NCI-H526 (cell line): ENCODE data around the gene PATL2.
A peak's percentile ranks its signal among the peaks of the same experiment; 100 is the strongest.
"Not testable (repeated sequence)": the region's sequence is repeated elsewhere in the genome, so short reads cannot be mapped to it uniquely, and the experiment has no call there.

Experiments
- DNase-seq, 2 experiments: peaks; one replicate each; lab custom pipeline; 2025; lab: John Stamatoyannopoulos, UW

PATL2 gene

GRCh38 chr15:44711096-44711742, at the start of gene PATL2, which contains the start of gene B2M:
PATL2 (minus strand) TSS chr15:44711323; CDS start chr15:44676490, 34,833 bp downstream.
B2M (plus strand) TSS chr15:44711517; CDS start chr15:44711547, 30 bp downstream.
- peak; percentile 93 to 98 for DNase-seq

GRCh38 chr15:44753345-44753744, 42.2 kb upstream of the PATL2 start:
- DNase-seq, result no peak

GRCh38 chr15:44743454-44743853, 32.3 kb upstream of the PATL2 start:
- DNase-seq, result peak in 1 of 2 experiments; percentile 13

GRCh38 chr15:44739222-44739847, 28.2 kb upstream of the PATL2 start:
- DNase-seq, result not testable (repeated sequence)

GRCh38 chr15:44738340-44738984, 27.3 kb upstream of the PATL2 start:
- DNase-seq, result peak; percentile 2 to 60

- DNase-seq, result no peak
These were observed 25.1 kb upstream of the PATL2 start, which contains the start of gene TRIM69 for GRCh38 chr15:44736181-44736765. TRIM69 (plus strand) TSS chr15:44736528; CDS start chr15:44736705, 177 bp downstream.

GRCh38 chr15:44735482-44736180, 24.5 kb upstream of the PATL2 start:
- no peak for DNase-seq

- DNase-seq, result no peak
These were observed 23.8 kb upstream of the PATL2 start for GRCh38 chr15:44734839-44735481.

- DNase-seq, result peak in 1 of 2 experiments; percentile 80
These were observed 18.4 kb upstream of the PATL2 start for GRCh38 chr15:44729408-44730127.

GRCh38 chr15:44728576-44729407, 17.7 kb upstream of the PATL2 start:
- DNase-seq, result peak; percentile 95 to 96

- not testable (repeated sequence) for DNase-seq
These were observed 17.1 kb upstream of the PATL2 start for GRCh38 chr15:44728232-44728575.

- DNase-seq, result no peak
These were observed 16.5 kb upstream of the PATL2 start for GRCh38 chr15:44727485-44728231.

- no peak for DNase-seq
These were observed 15.7 kb upstream of the PATL2 start for GRCh38 chr15:44726568-44727484.

- DNase-seq, result no peak
These were observed 15.0 kb upstream of the PATL2 start for GRCh38 chr15:44726136-44726535.

GRCh38 chr15:44722011-44722410, 10.9 kb upstream of the PATL2 start:
- no peak for DNase-seq

GRCh38 chr15:44720460-44721176, 9.5 kb upstream of the PATL2 start:
- no peak for DNase-seq

- DNase-seq, result not testable (repeated sequence)
These were observed 8.9 kb upstream of the PATL2 start for GRCh38 chr15:44720000-44720435.
